ENCODE results near the gene PLXDC1.

PLXDC1 gene

DNA sequence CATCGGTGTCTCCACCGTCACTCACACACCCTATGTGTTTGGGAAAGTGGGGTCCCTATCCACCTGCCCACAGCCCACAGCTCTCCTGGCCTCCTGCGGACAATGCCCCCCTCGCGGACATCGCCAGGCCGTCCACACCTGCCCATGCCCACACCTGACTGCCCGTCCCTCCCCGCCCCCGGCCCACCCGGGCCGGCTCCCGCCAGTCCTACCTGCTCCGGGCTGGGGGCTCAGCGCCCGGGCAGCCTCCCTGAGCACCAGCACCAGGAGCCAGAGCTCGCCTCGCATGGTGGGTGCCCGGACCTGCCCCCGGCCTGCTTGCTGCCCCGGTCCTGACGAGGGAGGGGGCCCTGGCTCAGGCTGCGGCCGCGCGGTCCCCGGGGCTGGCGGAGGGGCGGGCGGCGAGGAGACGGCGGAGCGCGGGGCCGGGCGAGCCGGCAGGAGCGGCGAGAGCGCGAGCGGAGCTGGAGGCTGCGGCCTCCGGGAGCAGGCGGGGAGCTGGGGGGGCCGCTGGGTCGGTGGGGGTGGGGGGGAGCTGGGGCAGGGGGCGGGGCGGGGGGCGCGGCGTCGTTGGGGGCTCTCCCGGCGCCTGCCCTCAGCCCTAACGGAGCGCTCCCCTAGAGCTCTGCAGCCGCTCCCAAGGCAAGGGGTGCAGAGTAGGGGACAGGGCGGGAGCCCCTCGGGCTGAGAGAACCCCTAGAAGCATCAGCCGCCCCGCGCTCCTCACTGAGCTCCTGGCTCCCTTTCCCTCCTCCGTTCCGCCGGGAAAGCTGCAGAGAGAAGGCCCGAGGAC, at the start of gene PLXDC1:
PLXDC1 (minus strand) TSS at position 488 of the 793 bp plus-strand sequence; CDS start at position 288, 200 bp downstream.
- DNase-seq (ENCODE audit: low read depth in 2 of 3, low spot score in 2 of 3), result no peak

GRCh38 chr17:39200957-39201510, 49.6 kb upstream of the PLXDC1 start:
- no peak for DNase-seq (ENCODE audit: low read depth in 2 of 3, low spot score in 2 of 3)

DNA sequence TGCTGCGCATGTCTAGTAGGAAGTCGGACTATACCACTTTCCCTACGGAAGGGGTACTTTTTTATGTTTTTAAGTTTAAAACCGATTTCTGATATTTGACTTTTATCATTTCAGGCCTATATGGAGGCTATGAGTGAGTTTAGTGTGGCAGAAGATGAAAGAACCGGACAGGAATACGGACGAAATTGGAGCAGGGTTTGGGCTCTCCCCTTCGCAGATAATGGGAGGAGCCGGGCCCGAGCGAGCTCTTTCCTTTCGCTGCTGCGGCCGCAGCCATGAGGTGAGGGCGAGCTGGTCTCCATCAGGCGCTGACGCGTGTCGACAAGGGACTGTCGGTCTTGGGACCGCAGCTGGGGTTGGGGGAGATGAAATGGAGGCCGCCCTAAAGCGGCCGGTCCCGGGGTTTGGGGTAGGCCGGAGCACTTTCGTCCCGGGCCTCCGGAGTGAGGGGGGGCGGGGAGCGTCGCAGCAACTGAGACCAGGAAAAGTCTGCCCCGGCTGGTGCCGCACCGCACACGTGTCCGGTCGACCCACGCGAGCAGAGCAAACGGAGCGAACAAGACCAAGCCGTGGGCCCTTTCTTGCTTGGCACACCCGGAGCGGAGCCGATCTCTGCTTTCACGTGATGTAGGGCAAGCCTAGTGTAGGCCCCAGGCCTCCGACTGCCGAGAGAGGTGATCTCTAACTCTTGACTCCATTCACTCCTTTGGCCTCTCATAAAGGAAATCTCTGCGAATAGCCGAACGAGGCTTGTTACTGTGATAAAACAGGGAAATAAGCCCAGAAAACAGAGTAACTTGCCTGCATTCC, 48.8 kb upstream of the PLXDC1 start, which contains the start of gene RPL19:
RPL19 (plus strand) TSS at position 214 of the 810 bp plus-strand sequence; CDS start at position 276, 62 bp downstream.
- DNase-seq (ENCODE audit: low read depth in 2 of 3, low spot score in 2 of 3), result peak; percentile 59 to 72 (median 67)

DNA sequence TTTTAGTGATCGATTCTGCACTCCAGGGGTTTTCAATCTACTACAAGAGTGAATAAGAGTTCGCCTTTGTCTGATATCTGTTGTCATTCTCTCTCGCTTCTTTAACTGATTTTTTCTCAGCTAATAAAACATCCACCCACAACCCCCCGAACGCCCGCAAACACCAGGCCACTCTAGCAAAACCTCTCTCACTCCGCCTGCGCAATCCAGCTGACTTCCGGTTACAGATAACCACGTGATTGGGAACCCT, 48.3 kb upstream of the PLXDC1 start:
- DNase-seq (ENCODE audit: low read depth in 2 of 3, low spot score in 2 of 3), result peak in 2 of 3 experiments; percentile 64 to 68

GRCh38 chr17:39198186-39198566, 46.7 kb upstream of the PLXDC1 start:
- DNase-seq (ENCODE audit: low read depth in 2 of 3, low spot score in 2 of 3), result no peak

GRCh38 chr17:39197380-39198185, 46.1 kb upstream of the PLXDC1 start, which contains the start of gene CACNB1:
Gene CACNB1, minus strand, starts transcription at chr17:39197669. Its CDS starts 174 bp downstream, at chr17:39197495.
- DNase-seq (ENCODE audit: low read depth in 2 of 3, low spot score in 2 of 3), result peak in 2 of 3 experiments; percentile 50 to 54

DNA sequence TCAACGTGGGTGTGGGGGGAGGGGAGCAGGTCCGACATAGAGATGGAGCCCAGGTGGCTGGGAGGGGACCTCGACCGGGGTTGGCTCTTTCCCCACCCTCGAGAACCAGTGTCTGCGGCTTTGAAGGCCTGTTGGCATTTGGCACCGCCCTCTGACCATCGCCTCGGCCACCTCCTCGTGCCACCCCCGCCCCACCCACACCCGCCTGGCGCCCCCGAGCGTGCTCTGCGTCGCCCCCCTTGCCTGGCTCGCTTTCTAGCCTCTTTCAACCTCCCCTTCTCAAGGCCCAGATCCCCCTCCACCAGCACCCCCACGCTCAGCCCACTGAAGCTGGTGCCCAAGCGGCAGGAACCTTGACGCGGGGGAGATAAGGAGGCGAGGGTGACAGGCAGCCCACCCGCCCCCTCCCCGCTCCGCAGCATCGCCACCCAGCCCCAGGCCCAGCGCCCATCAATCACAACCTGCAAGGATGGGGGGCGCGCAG, 45.4 kb upstream of the PLXDC1 start:
- no peak for DNase-seq (ENCODE audit: low read depth in 2 of 3, low spot score in 2 of 3)

DNA sequence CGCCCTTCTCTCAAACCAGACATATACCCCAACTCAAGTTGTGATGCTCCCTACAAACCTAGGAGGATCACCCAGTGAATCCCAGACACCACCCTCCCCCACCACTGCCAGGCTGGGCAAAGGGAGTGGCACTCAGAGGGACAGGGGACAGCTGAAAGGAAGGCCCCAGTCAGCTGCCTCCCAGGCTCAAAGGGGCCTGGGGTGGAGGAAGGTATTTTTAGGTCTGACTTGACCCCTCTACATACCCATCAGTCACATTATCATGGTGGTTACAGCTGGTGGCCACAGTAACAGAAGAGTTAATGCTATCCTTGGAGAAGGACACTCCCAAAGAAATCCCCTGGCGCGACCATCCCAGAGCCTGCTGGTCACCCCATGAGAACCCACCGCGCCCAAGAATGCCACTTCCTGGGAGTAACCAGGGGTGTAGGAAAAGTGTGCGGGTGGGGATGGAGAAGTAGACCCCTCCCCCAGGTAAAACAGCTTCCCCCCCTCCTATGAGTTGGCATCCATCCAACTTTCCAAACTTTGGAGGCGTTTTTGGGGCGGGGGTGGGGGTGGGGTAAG, 44.9 kb upstream of the PLXDC1 start:
- DNase-seq (ENCODE audit: low read depth in 2 of 3, low spot score in 2 of 3), result no peak

DNA sequence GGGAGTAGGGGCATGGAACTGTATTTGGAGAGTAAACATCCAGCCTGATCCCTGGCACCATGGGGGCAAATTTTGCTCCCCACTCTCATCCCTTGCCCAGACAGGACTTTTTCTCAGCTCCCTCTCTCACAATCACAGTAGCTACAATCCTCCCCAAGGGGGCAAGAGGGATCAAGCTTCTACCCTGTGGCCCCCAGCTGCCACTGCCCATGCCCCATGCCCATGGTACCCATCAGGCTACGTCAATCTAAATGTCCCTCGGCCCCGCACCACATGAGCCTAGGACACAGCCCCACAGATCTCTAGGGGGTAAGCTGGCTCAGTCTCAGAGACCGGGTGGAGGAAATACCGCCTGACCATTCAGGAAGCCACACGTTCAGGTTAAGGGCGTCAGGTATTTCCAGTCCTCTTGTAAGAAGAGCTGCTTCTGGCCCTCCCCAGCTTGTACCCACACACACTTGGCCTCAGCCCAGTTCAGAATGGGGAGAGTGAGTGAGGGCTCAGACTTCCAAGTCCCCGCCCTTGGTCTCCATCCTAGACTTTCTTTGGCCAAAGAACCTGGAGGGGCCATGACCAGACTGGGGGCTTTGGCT, 44.2 kb upstream of the PLXDC1 start:
- DNase-seq (ENCODE audit: low read depth in 2 of 3, low spot score in 2 of 3), result no peak

GRCh38 chr17:39194985-39195524, 43.6 kb upstream of the PLXDC1 start:
- no peak for DNase-seq (ENCODE audit: low read depth in 2 of 3, low spot score in 2 of 3)

- no peak for DNase-seq (ENCODE audit: low read depth in 2 of 3, low spot score in 2 of 3)
These were observed 42.9 kb upstream of the PLXDC1 start for GRCh38 chr17:39194089-39194984.

DNA sequence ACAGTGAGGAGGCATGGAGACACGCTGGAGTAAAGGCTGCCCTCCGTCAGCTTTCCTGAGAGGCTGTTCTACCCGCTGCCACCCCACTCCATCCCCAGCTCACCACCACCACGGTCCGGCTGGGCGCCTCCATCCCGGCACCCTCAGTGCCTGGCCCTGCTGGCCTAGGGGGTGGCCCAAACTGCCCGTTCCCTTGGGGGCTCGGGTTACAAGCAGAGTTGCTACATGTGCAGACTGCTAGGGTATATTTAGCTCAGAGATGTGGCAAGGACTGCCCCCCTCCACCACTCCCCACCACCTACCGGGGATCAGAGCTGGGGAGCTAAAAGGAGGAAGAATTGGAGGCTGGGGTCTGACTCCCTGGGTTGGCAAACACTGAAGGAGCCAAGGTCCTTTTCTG, 41.9 kb upstream of the PLXDC1 start:
- no peak for DNase-seq (ENCODE audit: low read depth in 2 of 3, low spot score in 2 of 3)

- DNase-seq (ENCODE audit: low read depth in 2 of 3, low spot score in 2 of 3), result no peak
These were observed 41.5 kb upstream of the PLXDC1 start for GRCh38 chr17:39192901-39193300.

DNA sequence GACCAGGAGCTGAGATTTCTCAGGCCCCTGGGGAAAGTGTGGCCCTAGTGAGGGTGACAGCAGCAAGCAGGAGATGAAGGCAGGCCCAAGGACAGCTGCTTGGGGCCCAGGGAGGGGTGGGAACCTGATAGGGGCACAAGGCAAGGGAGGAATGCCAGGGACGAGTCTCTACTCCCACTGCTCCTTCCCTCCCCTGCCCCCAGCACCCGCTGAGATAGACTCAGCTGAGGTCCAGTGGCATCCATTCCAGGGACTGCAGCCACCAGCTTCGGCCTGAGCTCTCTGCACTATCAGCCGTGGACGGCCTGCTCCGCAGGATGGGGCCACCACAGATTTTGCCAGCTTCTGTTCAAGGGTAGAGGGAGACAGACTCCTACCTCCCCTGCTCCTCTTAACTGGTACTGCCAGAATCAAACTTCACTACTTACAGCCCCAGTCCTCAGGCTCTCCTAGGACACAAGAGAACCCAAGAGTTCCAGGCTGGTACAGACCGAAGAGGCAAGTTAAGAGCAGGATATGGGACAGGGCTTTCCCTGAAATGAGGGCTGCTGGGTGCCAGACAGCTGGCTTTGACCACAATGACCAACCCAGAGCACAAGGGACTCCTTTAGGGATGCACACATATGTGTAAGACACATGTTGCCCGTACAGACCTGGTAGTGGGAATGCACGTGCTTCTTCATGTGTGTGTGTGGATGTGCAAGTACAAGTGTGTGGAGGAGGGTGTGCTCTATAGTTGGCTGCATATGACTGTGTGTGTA, 40.5 kb upstream of the PLXDC1 start:
- no peak for DNase-seq (ENCODE audit: low read depth in 2 of 3, low spot score in 2 of 3)

GRCh38 chr17:39187152-39187830, 35.9 kb upstream of the PLXDC1 start:
- DNase-seq (ENCODE audit: low read depth in 2 of 3, low spot score in 2 of 3), result no peak

- DNase-seq (ENCODE audit: low read depth in 2 of 3, low spot score in 2 of 3), result no peak
These were observed 35.1 kb upstream of the PLXDC1 start for GRCh38 chr17:39186481-39187002.

- no peak for DNase-seq (ENCODE audit: low read depth in 2 of 3, low spot score in 2 of 3)
These were observed 32.3 kb upstream of the PLXDC1 start for GRCh38 chr17:39183720-39184119.

Measured in activated CD8-positive, alpha-beta memory T cell treated with anti-CD3 and anti-CD28 coated beads for 48 hours (primary cell).